HepG2 (cell line): ENCODE results near the gene KLHL17. TPM values are rescaled to one million over a fixed set of nuclear protein-coding genes. Genes with fewer than 3 reads are reported as not detected.

Source experiments
- ATAC-seq: fragments of 200-7000 bp; cut with Tn5 transposase; 3 replicates; pipeline ENCODE4 v1.9.1; 2020; ENCODE audit warnings: mild to moderate bottlenecking, moderate library complexity
- BruUV-seq: library from RNA; stranded (reverse); fragments of 400-500 nt; replicated peaks from 2 replicates; lab custom pipeline; 2021; lab: Mats Ljungman, UMichigan
- CTCF ChIA-PET: fragments of 300-600 bp; formaldehyde crosslinking; extraction: SDS; loops from one replicate; lab custom pipeline; 2021; ENCODE audit warnings: low total read pairs, inconsistent platforms, low intra/inter-chr PET ratio; lab: Yijun Ruan, JAX
- POLR2A ChIA-PET: fragments of 350-600 bp; sonication (Branson Sonifier 250); formaldehyde crosslinking; loops from one replicate; lab custom pipeline; 2020; ENCODE audit warnings: antibody characterized with exemption, inconsistent platforms; lab: Yijun Ruan, JAX
- DNase-seq: peaks from one replicate; pipeline ENCODE4 v3.0.0-alpha.2; 2015; ENCODE audit warnings: low spot score
- FAIRE-seq: peaks from 3 replicates; lab custom pipeline; 2011; peaks lifted over from hg19 to GRCh38; lab: Jason Lieb, UNC
- H2AFZ ChIP-seq: one replicate; pipeline ENCODE4 v1.6.1; 2011; ENCODE audit warnings: low read length, inconsistent platforms
- H3K27ac ChIP-seq: fragments of 300-600 bp; 3 replicates; pipeline ENCODE4 v1.8.0; 2011; ENCODE audit warnings: mixed run types, mild to moderate bottlenecking, mixed read lengths, low read length, inconsistent platforms; ENCODE audit not compliant: insufficient read depth; ENCODE audit errors: extremely low read length
- H3K27me3 ChIP-seq, 2 experiments: fragments of 200-600 bp in 1 of 2; 2 replicates in 1 of 2; 3 replicates in 1 of 2; pipeline versions ENCODE4 v1.6.0 to v1.8.0; 2011; ENCODE audit warnings: low read length in 2 of 2, mild to moderate bottlenecking in 2 of 2, moderate library complexity in 2 of 2, inconsistent platforms in 1 of 2; ENCODE audit not compliant: insufficient read depth in 2 of 2, control insufficient read depth in 1 of 2
- H3K36me3 ChIP-seq, 2 experiments: fragments of 200-600 bp in 1 of 2; replicated peaks in 1 of 2; 2 replicates in 1 of 2; 3 replicates in 1 of 2; pipeline versions ENCODE4 v1.5.1 to v1.8.0; 2011; ENCODE audit warnings: low read length in 2 of 2, inconsistent platforms in 1 of 2; ENCODE audit not compliant: insufficient read depth in 2 of 2, control insufficient read depth in 1 of 2
- H3K4me1 ChIP-seq: 2 replicates; pipeline ENCODE4 v1.5.1; 2012; ENCODE audit warnings: low read length, inconsistent platforms; ENCODE audit not compliant: insufficient read depth
- H3K4me2 ChIP-seq: 2 replicates; pipeline ENCODE4 v1.6.0; 2011; ENCODE audit warnings: low read depth, low read length, inconsistent platforms
- H3K4me3 ChIP-seq, 3 experiments: fragments of 200-600 bp in 1 of 3; sonication (generic), shearing (Covaris generic) in 1 of 3; replicated peaks in 1 of 3; 2 replicates each; pipeline ENCODE4 v1.5.1; 2011 to 2016; ENCODE audit warnings: low read length in 3 of 3, inconsistent platforms in 2 of 3, low read depth in 2 of 3, mild to moderate bottlenecking in 2 of 3, control low read depth in 1 of 3, mixed read lengths in 1 of 3; ENCODE audit not compliant: insufficient read depth in 1 of 3
- H3K79me2 ChIP-seq: one replicate; pipeline ENCODE4 v1.6.1; 2011; ENCODE audit warnings: low read length, inconsistent platforms; ENCODE audit not compliant: insufficient read depth
- H3K9ac ChIP-seq: 2 replicates; pipeline ENCODE4 v1.6.0; 2011; ENCODE audit warnings: mild to moderate bottlenecking, low read depth, low read length, inconsistent platforms; ENCODE audit not compliant: insufficient read depth
- H3K9me3 ChIP-seq: 2 replicates; pipeline ENCODE4 v1.5.1; 2012; ENCODE audit warnings: mild to moderate bottlenecking, low read length
- H4K20me1 ChIP-seq: 2 replicates; pipeline ENCODE4 v1.6.0; 2011; ENCODE audit warnings: inconsistent platforms, mild to moderate bottlenecking, low read length, moderate library complexity; ENCODE audit not compliant: insufficient read depth
- BRD4 ChIP-seq: sonication (generic); formaldehyde crosslinking; IDR thresholded peaks from 2 replicates; pipeline ENCODE4 v1.4.0; 2020; ENCODE audit warnings: missing genetic modification reagents
- EHMT2 ChIP-seq: fragments of 200-600 bp; sonication (generic); IDR thresholded peaks from 2 replicates; pipeline ENCODE4 v1.7.0; 2017; ENCODE audit warnings: antibody characterized with exemption, low read depth, low read length, borderline replicate concordance
- NR2F6 ChIP-seq, 2 experiments: IDR thresholded peaks; 2 replicates each; pipeline ENCODE4 v1.6.1; 2016; ENCODE audit warnings: antibody characterized with exemption in 1 of 2, mild to moderate bottlenecking in 1 of 2
- POGZ ChIP-seq: sonication (generic); formaldehyde crosslinking; IDR thresholded peaks from 2 replicates; pipeline ENCODE4 v1.4.0; 2020; ENCODE audit warnings: mild to moderate bottlenecking, missing genetic modification reagents
- PTBP1 ChIP-seq: fragments of 200-400 bp; formaldehyde crosslinking; IDR thresholded peaks from 2 replicates; pipeline ENCODE4 v1.6.1; 2018; ENCODE audit warnings: low read length, low read depth; ENCODE audit not compliant: poor library complexity, severe bottlenecking
- RAD51 ChIP-seq: fragments of 450-650 bp; IDR thresholded peaks from 2 replicates; pipeline ENCODE4 v1.6.1; 2016; ENCODE audit warnings: borderline replicate concordance
- TMF1 ChIP-seq: sonication (generic); formaldehyde crosslinking; IDR thresholded peaks from 2 replicates; pipeline ENCODE4 v1.8.1; 2022; ENCODE audit warnings: low read depth, missing genetic modification reagents
- ZNF138 ChIP-seq: sonication (generic); formaldehyde crosslinking; IDR thresholded peaks from 2 replicates; pipeline ENCODE4 v1.5.0; 2020; ENCODE audit warnings: mild to moderate bottlenecking, low read depth, missing genetic modification reagents
- ZNF260 ChIP-seq: sonication (generic); formaldehyde crosslinking; IDR thresholded peaks from 2 replicates; pipeline ENCODE4 v1.4.0; 2020; ENCODE audit warnings: missing genetic modification reagents, low read depth, mild to moderate bottlenecking, borderline replicate concordance
- ZNF263 ChIP-seq: sonication (generic); formaldehyde crosslinking; IDR thresholded peaks from 2 replicates; pipeline ENCODE4 v1.4.0; 2020; ENCODE audit warnings: missing genetic modification reagents
- ZNF570 ChIP-seq: sonication (generic); formaldehyde crosslinking; IDR thresholded peaks from 2 replicates; pipeline ENCODE4 v1.4.0; 2020; ENCODE audit warnings: mild to moderate bottlenecking, missing genetic modification reagents, borderline replicate concordance
- WGBS: methylation state at CpG from one replicate; pipeline ENCODE4 v1.1.6; 2017; ENCODE audit warnings: low lambda C conversion rate; 5-methylcytosine and 5-hydroxymethylcytosine counted together
- in situ Hi-C: cut with HindIII; loops from 2 replicates; pipeline ENCODE4 v1.10.0; 2017; ENCODE audit warnings: low pct_unique_long_range_greater_than_20kb; ENCODE audit not compliant: extremely low pct_ligation_motif_present
- intact Hi-C: fragments of 100-400 bp; cut with micrococcal nuclease; formaldehyde crosslinking; loops from one replicate; pipeline ENCODE4 v1.10.0; 2022; ENCODE audit not compliant: unreplicated experiment
- polyA plus RNA-seq, 8 experiments: library from polyadenylated mRNA; depleted of rRNA in 3 of 8; stranded (reverse) in 7 of 8; unstranded in 1 of 8; fragments of >200 nt; fragmentation: Illumina TruSeq in 4 of 8; extraction: Trizol in 4 of 8; gene quantifications; 2 replicates each; pipeline versions ENCODE4 v1.2.1 to v1.2.3, GENCODE V29; 2011 to 2016; ENCODE audit warnings: low read depth in 4 of 8, missing spikeins in 1 of 8, mixed read lengths in 1 of 8; ENCODE audit not compliant: insufficient read depth in 1 of 8
- total RNA-seq, 5 experiments: library from RNA; depleted of rRNA; stranded (reverse); fragments of >200 nt; fragmentation: Illumina TruSeq; extraction: Trizol; gene quantifications; 2 replicates each; pipeline ENCODE4 v1.2.3, GENCODE V29; 2016; ENCODE audit warnings: low read depth in 1 of 5
- TF ChIP-seq, protein P1 (sequence below): sonication (generic); formaldehyde crosslinking; IDR thresholded peaks from 2 replicates; pipeline ENCODE4 v1.4.0; 2020; ENCODE audit warnings: missing genetic modification reagents
- TF ChIP-seq, protein P2 (sequence below): sonication (generic); formaldehyde crosslinking; conservative IDR thresholded peaks from 2 replicates; pipeline ENCODE4 v1.5.0; 2020; ENCODE audit warnings: missing genetic modification reagents
- TF ChIP-seq, protein P3 (sequence below): sonication (generic); formaldehyde crosslinking; IDR thresholded peaks from 2 replicates; pipeline ENCODE4 v1.8.0; 2022; ENCODE audit warnings: missing genetic modification reagents, mild to moderate bottlenecking, borderline replicate concordance

KLHL17 gene
- total and polyA plus RNA-seq, 2 of the 13 experiments (the other 11 are each of a cell fraction or from before 2014, with no cell fraction given), result 9.3 to 24.7 TPM

DNA sequence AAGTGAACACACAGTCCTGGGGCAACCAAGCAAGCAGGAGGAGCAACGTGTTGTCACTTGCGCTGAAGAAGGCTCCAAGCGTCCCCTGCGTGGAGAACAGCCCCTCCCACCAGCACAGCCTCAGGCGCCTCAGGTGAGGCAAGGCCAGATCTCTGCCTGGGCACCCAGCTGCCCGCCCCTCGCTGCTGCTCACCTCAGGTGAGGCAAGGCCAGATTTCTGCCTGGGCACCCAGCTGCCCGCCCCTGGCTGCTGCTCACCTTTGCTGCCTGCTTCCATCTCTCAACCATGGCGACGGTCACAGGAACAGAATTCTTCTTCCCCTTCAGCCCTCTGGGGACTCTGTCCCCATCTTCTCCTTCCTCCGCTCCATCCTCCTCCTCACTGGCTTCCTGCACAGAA lies 3.7 kb upstream of the KLHL17 start:
- TF ChIP-seq RAD51 (no peak), POGZ (CRISPR knock-in tag) (no peak), ZNF260 (CRISPR knock-in tag) (no peak), NR2F6 (IDR thresholded peaks at IDR 0.05) (no peak), NR2F6 (CRISPR knock-in tag; IDR thresholded peaks at IDR 0.05) (no peak), TMF1 (CRISPR knock-in tag) (no peak), PTBP1 (no peak), EHMT2 (no peak), ZNF263 (CRISPR knock-in tag) (no peak), ZNF138 (CRISPR knock-in tag) (no peak), BRD4 (no peak), ZNF570 (CRISPR knock-in tag) (no peak)
- TF ChIP-seq, protein P1, sequence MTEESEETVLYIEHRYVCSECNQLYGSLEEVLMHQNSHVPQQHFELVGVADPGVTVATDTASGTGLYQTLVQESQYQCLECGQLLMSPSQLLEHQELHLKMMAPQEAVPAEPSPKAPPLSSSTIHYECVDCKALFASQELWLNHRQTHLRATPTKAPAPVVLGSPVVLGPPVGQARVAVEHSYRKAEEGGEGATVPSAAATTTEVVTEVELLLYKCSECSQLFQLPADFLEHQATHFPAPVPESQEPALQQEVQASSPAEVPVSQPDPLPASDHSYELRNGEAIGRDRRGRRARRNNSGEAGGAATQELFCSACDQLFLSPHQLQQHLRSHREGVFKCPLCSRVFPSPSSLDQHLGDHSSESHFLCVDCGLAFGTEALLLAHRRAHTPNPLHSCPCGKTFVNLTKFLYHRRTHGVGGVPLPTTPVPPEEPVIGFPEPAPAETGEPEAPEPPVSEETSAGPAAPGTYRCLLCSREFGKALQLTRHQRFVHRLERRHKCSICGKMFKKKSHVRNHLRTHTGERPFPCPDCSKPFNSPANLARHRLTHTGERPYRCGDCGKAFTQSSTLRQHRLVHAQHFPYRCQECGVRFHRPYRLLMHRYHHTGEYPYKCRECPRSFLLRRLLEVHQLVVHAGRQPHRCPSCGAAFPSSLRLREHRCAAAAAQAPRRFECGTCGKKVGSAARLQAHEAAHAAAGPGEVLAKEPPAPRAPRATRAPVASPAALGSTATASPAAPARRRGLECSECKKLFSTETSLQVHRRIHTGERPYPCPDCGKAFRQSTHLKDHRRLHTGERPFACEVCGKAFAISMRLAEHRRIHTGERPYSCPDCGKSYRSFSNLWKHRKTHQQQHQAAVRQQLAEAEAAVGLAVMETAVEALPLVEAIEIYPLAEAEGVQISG (CRISPR knock-in tag), result no peak
- TF ChIP-seq, protein P2, sequence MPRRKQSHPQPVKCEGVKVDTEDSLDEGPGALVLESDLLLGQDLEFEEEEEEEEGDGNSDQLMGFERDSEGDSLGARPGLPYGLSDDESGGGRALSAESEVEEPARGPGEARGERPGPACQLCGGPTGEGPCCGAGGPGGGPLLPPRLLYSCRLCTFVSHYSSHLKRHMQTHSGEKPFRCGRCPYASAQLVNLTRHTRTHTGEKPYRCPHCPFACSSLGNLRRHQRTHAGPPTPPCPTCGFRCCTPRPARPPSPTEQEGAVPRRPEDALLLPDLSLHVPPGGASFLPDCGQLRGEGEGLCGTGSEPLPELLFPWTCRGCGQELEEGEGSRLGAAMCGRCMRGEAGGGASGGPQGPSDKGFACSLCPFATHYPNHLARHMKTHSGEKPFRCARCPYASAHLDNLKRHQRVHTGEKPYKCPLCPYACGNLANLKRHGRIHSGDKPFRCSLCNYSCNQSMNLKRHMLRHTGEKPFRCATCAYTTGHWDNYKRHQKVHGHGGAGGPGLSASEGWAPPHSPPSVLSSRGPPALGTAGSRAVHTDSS, result no peak
- TF ChIP-seq, protein P3, sequence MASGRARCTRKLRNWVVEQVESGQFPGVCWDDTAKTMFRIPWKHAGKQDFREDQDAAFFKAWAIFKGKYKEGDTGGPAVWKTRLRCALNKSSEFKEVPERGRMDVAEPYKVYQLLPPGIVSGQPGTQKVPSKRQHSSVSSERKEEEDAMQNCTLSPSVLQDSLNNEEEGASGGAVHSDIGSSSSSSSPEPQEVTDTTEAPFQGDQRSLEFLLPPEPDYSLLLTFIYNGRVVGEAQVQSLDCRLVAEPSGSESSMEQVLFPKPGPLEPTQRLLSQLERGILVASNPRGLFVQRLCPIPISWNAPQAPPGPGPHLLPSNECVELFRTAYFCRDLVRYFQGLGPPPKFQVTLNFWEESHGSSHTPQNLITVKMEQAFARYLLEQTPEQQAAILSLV (CRISPR knock-in tag), result no peak
- Histone ChIP-seq H3K4me2 (no peak overlapping the region), H3K9me3 (no peaks in the 10 kb centered on the region), H3K79me2 (peaks cover 21% of the 10 kb centered on the region), H3K4me3 (no peak overlapping the region), H3K36me3 (peaks cover 30 to 55% of the 10 kb centered on the region in 2 experiments), H3K9ac (no peak overlapping the region), H3K4me1 (peaks cover 16% of the 10 kb centered on the region), H4K20me1 (peaks cover 13% of the 10 kb centered on the region), H2AFZ (no peak overlapping the region), H3K27ac (no peak overlapping the region), H3K27me3 (peaks cover 0 to 4% of the 10 kb centered on the region in 2 experiments; a peak in 1 of 5 replicates)
- WGBS, result 99% methylated on average over 4 of the region's 11 CpGs
- no TSS peak for BruUV-seq
- ChIA-PET CTCF (no interaction called here), POLR2A (no interaction called here)
- intact Hi-C loops (no loop called here), in situ Hi-C loops (no loop called here)
- ATAC-seq (no peak), FAIRE-seq (no peak), DNase-seq (no peak)
